GM12864 (cell line): ENCODE data around the gene ARHGEF26.

Source experiments
- DNase-seq: peaks from one replicate; pipeline ENCODE4 v3.0.0-alpha.2; 2011; ENCODE audit warnings: low read depth
- H3K4me3 ChIP-seq: 2 replicates; pipeline ENCODE4 v1.5.1; 2011; ENCODE audit warnings: mild to moderate bottlenecking, low read depth, low read length, control low read depth
- TF ChIP-seq, protein P1 (sequence below): IDR thresholded peaks from 2 replicates; pipeline ENCODE4 v1.5.1; 2011; ENCODE audit warnings: low read depth, mild to moderate bottlenecking, moderate library complexity, low read length, control low read depth, inconsistent platforms; ENCODE audit errors: missing control alignments

ARHGEF26 gene

GRCh38 chr3:154280161-154280560, 159.0 kb downstream of the ARHGEF26 start:
- no peak for DNase-seq
- TF ChIP-seq, protein P1, sequence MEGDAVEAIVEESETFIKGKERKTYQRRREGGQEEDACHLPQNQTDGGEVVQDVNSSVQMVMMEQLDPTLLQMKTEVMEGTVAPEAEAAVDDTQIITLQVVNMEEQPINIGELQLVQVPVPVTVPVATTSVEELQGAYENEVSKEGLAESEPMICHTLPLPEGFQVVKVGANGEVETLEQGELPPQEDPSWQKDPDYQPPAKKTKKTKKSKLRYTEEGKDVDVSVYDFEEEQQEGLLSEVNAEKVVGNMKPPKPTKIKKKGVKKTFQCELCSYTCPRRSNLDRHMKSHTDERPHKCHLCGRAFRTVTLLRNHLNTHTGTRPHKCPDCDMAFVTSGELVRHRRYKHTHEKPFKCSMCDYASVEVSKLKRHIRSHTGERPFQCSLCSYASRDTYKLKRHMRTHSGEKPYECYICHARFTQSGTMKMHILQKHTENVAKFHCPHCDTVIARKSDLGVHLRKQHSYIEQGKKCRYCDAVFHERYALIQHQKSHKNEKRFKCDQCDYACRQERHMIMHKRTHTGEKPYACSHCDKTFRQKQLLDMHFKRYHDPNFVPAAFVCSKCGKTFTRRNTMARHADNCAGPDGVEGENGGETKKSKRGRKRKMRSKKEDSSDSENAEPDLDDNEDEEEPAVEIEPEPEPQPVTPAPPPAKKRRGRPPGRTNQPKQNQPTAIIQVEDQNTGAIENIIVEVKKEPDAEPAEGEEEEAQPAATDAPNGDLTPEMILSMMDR: no peak
- H3K4me3 ChIP-seq: no peak overlapping the region

GRCh38 chr3:154285221-154285620, 164.0 kb downstream of the ARHGEF26 start:
- DNase-seq: no peak
- no peak overlapping the region for H3K4me3 ChIP-seq
- TF ChIP-seq, protein P1: no peak

- TF ChIP-seq, protein P1: no peak
- H3K4me3 ChIP-seq: no peak overlapping the region
- DNase-seq: no peak
Observed at GRCh38 chr3:154290187-154290586, 169.0 kb downstream of the ARHGEF26 start.

GRCh38 chr3:154294016-154294415, 172.8 kb downstream of the ARHGEF26 start:
- H3K4me3 ChIP-seq: no peak overlapping the region
- TF ChIP-seq, protein P1: no peak
- DNase-seq: no peak

GRCh38 chr3:154301561-154301960, 180.4 kb downstream of the ARHGEF26 start:
- H3K4me3 ChIP-seq: no peak overlapping the region
- TF ChIP-seq, protein P1: no peak
- DNase-seq: no peak

- H3K4me3 ChIP-seq: no peak overlapping the region
- no peak for DNase-seq
- TF ChIP-seq, protein P1: no peak
Observed at GRCh38 chr3:154304116-154304786, 183.1 kb downstream of the ARHGEF26 start.

DNA sequence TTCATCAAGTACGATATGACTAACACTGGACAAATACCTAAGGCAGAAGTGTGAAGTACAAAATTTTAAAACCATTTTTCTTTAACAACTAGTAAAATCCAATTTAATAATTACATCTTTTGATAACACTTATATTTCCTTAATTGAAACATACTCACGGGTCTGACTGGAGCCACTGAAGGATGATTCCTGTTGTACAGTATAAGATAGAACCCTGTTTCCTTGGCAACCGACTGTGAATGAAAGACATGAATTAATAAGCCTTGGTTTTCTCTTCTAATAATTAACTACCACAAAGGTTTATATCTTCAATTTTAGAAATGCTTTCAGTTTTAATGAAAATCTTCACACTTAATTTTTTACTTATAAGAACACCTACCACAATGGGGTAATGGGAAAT, 183.7 kb downstream of the ARHGEF26 start:
- TF ChIP-seq, protein P1: no peak
- H3K4me3 ChIP-seq: no peak overlapping the region
- no peak for DNase-seq
